Brain pericyte (primary cell): ENCODE data around the gene VDR.
"Not testable (repeated sequence)": the region's sequence is repeated elsewhere in the genome, so short reads cannot be mapped to it uniquely, and the experiment has no call there.

Source experiments
- DNase-seq: peaks from one replicate; pipeline ENCODE4 v3.0.0-alpha.2; 2012; ENCODE audit warnings: low read depth, low spot score

Gene VDR

DNA sequence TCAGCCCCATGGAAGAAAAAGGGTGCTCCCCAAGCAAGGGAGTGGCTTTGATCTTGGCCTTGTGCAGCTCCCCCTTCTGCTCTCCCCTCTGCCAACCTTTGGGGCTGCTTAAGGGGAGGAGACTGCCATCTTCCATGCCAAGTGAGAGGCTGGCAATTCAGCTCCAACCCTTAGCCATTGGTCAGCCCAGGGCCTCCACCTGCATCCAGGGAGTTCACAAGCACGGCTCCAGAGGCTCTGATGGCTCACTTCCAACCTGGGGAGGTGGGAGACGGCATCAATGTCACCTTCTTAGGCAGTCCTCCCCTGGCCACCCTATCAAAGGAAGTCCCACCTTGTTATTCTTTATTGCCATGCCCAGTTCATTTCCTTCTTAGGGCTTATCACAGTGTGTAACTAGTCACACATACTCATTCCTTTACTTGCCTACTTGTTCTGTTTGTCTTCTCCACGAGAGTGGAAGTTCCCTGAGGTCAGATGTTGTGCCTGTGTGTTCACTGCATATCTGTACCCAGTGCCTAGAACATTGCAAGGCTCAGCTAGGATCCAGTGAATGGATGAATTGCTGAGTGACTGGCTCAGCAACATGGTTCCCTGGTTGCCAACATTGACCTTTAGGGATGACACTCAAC, 90.1 kb downstream of the VDR start:
- no peak for DNase-seq

DNA sequence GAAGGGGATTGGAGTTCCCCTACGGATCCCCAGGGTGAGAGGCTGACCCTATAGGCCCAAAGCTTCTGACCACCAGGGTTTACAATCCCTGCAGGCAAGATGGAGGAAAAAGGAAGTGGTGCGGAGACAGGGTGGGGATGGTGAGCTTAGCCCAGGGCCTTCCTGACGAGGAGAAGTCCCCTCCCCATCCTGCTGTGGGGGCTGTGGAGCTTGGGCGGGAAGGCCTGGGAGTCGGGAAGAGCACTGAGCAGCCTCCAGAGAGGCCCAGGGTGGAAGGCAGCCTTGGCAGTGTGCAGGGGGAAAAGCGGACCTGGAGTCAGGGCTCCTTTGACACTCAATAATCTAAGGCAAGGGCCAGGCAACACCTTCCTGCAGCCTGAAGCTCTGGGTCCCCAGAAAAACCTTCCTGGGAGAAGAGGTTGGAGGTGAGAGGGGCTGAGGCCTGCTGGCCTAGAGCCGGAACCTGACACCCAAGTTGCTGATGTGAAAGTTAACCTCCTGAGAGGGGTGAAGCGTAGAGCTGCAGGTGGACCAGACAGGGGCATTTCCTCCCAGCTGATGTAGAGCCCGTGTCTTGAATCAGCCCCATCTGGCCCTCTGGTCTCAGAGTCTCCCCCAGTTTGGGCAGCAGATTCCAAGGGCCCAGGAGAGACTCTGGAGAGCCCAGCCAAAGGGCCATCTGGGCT, 91.1 kb downstream of the VDR start:
- DNase-seq, result no peak

DNA sequence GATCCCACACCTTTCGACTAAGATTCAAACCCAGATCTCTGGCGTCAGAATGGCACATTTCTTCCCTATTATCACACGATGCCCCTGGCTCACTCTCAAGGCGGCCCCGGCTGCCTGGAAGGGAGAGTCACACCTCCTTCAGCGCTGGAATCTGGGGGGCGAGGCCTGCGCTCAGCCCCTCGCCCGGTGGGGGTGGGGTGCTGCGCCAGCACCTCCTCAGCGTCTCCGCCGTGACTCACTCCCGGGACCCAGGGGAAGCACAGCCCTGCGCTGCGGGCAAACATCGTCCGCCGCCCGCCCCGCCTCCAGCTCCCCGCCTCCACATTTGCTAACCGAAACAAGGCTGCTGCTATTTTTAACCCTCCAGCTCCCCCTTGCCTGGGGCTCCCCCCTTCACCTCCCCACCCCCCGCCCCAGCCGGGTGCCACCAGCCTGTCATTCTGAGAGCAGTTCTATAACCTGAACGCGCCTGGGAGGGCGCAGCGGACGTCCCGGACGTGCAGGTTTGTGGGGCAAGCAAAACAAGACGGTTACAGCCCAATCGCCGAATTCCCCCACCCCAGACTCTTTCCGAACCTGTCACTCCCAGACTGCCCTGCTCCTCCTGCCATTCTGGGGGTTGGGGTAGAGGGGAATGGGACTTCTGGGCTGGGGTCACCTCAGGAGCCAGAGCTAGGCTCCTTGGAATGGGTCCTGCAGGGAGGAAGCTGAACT, 91.8 kb downstream of the VDR start:
- peak; percentile 46 for DNase-seq

DNA sequence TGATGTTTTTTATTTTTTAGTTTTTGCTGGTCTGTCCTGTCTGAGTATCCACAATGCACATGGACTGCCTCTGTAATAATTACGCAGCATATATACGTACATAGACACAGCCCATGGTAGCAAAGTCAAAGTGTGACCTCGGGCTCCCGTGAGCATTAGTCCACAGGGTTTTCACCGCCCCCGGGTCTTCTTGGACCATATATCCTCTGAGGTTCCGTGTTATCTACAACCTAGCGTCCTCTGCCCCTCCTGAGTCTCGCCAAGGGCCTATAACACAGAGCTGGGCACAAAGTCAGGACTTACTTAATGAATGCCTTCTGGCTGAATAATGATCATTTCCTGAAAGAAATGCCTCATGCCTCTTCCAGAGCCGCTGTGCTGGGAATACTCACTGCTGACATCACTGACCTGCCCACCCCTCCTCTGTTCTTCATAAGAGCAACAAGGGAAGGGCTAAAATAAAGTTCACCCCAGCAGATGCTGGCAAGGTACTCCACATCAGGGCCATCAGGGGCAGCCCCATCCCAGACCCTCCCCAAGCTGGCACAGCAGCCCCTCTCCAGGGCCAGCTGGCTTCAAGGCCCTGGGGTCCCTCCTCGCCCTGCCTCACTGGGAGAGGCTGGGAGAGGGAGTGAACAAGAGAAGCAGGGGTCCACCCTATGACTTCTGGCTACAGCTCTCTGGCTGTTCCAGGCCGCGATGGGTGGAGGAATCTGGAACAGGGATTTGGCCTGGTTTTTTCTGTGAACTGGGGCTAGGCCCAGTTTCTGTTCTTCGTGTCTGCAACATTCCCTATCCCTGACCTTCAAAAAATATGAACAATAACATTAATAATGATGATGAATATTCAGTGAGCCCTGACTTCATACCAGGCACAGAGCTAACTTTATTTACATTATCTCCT, 93.0 kb downstream of the VDR start:
- no peak for DNase-seq

DNA sequence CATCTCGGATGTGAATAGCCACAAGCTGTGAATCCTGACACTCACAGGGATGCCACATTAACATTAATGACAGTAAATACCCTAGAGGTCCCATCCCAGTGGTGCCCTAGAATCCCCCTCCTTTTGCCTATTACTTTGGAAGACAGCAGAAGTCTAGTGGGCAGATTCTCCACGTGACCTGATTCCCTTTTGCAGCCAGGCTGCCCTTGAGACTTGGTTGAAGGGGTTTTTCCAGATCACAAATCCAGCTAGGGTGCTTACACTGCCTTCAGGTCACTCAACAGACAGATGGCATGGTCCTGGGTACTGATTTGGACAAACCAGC, 93.8 kb downstream of the VDR start:
- no peak for DNase-seq

DNA sequence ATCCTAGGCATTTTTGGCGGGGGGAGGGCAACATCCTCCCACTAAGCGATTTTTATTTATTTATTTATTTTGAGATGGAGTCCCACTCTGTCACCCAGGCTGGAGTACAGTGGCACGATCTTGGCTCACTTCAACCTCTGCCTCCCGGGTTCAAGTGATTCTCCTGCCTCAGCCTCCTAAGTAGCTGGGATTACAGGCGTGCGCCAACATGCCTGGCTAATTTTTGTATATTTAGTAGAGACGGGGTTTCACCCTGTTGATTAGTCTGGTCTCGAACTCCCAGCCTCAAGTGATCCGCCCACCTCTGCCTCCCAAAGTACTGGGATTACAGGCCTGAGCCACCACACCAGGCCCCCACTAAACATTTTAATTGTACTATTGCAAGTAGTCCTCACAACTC, 95.3 kb downstream of the VDR start:
- DNase-seq, result not testable (repeated sequence)

DNA sequence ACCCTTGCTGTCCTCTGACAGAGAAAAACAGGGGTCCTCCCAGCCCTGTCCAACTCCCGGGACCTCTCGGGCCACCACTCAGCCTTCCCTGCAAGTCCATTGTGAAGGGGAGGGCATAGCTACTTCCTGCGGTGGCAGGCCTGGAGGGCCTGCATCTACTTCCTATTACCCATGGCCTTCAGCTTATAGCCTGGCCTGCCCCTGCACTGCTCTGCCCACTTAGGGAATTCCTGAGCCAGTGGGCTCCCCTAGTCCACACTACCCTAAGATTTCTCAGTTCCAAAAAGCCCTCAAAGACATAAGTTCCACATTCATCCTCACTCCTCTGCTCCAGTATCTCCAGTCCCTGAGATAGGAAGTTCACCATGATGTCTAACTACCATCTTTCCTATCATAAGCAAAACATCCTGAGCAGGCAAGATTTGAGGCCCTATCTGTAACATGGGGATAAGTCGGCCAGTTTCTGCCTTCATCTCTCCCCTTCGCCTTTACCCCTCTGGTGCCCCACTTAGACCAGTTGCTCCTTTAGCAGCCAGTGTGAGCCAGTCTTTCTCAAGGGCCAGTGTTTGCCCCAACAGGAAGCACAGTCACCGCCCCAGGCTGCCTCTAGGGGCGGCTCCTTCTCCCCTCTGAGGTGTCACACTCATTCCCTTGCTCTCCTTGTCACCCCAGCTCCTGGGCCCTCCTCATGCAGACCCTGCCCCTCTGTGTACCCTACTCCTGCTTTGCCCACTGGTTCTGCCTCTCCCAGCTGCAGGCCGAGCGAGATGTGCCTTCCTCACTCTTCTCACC, 96.0 kb downstream of the VDR start:
- DNase-seq, result no peak

DNA sequence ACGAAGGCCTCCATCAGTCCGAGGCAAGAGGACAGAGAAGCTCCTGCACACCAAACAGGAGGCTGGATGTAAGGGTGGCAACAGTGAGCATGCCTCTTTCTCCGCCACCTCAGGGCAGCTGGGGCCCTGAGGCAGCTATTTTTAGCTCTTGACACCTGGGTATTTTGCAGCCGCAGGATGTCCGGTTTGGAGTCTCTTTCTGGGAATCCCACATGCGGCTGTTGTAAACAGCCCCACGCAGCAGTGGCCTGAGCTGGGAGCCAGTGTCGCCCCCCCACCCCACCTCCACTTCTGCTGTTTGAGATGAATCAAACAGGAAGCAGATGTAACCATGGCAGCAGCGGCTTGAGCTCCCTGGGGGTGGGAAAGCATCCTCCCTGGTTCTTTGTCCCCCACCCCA, 96.7 kb downstream of the VDR start:
- no peak for DNase-seq

DNA sequence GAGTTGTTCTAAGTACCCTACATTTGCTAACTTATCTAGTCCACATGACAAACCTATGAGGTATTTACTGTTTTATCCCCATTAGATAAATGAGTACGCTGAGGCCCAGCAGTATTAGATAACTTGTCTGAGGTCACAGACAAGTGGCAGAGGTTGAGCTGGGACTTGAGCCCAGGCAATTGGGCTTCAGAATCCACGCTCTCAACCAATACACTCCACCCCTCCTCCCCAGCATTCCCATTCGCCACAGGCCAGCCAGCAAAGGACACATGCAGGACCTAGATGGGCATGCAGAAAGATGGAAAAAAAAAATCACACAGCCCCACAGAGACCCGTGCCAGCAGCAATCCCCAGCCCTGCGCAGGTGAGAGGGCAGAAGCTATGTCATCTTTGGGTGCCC, 97.5 kb downstream of the VDR start:
- DNase-seq, result no peak

DNA sequence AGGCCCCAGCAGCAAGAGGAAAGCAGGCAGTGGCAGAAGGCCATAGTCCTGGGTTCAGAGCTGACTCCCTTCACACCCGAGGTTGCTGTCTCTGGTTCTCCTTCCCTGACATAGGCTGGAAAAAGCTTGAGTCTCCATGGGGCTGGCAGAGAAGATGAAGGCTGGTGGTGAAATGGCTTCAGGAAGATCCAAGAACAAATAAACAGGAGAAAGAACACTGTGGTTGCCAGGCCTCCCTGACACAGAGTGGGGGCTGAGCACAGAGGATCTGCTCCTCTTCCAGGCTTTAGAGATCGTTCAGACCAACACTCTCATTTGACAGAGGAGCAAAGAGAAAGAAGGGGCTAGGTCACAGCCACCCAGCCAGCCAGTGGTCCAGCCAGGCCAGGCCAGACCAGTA, 99.4 kb downstream of the VDR start:
- no peak for DNase-seq

DNA sequence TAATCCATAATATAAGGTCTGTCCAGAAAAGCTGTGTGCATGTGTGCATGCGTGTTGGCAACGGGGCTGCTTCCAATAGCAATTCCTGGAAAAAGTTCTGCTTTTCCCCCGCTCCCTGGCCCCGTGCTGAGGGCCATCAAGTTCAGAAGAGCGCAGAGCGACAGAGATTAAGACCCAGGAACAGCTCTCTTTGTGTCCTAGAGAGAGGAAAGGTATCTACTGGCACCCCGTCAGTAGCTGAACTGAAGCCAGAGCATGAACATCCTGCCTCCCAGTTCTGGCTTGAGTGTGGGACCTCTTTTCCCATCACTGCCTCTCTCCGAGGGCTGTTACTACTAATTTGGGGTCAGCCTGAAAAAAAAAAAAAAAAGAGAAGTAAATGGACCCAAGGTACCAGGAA, 100.6 kb downstream of the VDR start:
- no peak for DNase-seq

DNA sequence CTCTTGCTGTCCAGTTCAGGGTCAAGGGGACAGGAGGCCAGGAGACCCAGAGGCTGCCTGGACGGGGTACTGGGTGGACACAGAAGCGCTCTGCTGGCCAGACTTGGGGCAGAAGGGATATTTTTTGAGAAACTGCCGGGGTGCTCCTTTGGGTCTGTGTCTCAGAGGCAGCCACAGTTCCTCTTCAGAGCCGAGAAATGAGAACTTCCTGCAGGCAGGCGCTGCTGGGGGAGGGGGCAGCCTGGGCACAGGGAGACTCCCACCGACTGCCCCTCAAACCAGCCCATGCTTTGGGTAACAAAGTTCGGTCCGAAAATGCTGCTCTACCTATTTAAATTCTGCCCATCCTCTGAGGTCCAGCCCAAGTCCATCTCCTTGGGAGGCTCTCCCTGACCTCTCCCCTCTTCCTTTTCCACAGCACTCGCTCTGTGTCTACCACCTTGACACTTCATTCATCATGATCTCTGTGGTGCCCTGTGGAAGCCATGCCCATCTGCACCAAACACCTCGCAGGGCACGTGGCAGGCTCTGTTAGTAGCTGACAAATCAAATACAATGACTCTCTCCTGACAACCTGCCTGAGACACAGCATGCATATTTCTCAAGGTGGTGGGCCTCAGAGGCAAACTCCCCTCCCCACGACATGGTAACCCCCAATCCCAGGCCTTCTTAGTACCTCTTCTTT, 101.5 kb downstream of the VDR start:
- DNase-seq, result no peak

DNA sequence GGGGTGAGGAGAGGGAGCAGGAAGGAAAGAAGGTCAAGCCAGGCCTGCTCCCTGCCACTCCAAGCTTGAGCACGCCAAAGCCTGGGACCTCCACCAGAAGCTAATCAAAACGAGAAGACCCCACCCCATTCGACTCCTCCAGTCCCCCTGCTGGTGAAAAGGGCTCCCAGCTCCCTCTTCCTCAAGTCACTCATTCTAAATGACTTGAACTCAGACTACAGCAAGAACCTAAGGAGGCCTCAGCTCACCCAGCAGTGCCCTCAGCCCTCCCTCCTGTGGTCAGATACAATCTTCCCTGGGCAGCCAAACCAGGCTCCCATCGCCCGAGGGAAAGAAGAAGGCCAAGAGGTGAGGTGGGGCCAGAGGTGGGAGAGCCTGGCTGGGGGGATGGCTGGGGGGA, 102.5 kb downstream of the VDR start:
- DNase-seq, result no peak

DNA sequence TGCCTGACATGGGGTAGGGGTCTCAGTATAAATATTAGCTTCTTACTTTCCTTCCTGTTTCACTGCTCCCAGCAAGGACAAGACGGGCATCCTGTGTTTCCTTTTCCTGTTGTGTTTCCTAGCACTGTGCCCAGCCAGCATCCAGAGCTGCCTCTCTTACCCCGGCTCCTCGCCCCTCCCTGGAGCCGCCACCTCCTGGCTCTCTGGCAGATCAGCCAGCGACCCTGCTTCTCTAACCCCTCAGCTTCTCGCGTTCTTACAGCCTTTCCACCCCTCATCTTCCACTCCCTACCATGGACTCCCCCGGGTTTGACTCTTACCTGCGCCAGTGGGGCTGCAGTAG, 102.9 kb downstream of the VDR start:
- DNase-seq, result no peak

DNA sequence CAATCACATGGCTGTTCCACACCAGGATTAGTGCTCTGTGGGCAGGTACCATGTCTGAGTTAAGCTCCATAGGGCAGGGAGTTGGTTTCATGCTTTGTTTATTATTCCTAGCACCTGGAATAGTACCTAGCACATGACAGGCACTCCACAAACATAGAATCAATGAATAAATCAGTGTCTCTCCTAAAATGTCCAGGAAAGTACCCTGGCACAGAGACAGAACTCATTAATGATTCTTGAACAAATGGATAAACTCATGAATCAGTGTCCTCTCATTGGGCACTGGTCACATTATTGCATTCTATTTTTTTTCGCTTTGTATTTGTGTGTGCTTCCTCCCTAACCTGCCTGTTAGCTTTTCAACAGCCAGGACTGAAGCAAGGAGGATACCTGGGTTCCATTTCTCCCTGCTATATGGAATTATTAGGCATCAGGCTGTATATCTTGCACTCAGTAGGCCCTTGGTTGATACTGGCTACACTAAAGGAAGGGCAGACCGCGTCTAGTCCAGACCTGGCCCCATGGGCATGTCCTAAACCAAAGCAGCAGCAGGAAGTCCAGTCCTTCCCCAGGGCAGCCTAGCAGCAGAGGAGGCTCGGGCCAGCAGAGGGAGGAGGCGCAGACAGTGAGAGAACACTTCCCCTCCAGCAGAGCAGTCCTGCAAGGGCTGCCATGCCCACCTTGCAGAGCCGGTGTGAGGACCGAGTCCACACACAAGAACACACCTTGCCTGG, 103.5 kb downstream of the VDR start:
- no peak for DNase-seq

DNA sequence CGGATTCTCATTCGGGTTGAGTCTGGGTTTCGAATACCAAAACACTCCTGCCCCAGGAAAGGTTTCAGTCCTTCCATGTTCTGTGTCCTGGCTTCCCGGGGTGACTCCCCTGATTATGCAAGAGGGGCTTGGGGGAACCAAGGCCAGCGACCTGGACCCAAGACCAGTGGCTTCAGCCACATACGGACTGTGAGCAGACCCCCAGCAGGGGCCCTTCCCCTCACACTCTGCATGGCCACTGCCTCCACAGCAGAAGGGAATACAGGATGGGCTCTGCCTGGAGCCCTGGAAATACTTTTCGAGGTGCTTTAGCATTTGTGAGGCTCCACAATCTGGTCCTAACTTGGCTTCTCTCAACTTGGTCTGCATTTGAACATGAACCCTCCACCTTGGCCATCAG, 104.2 kb downstream of the VDR start:
- no peak for DNase-seq

DNA sequence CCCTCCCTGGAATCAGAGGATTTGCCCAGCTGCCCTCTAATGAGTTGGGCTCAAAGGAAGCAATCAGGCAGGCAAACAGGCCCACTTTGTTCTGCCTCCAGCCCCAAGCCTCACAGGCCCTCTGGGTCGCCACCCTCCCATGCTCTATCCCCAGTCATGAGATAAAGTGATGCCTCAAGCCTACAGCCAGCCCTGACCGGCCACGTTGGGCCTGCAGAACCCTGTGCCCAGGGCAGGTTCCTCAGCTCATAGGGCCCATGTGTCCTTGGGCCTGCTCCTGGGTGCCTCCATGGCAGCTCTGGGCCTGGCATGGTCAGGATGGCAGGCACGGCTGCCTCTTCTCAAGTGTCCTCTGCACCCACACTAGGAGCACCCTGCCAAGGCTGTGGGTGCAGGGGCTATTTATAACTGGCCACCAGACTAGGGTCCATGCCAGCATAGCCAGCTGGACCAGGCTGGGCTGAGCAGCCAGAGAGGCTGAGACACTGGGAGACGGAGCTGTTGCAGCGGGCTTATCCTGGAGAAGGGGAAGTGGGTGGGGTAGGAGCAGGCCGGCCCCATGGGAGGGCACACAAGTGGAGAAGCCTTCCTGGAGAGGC, 105.3 kb downstream of the VDR start:
- no peak for DNase-seq

DNA sequence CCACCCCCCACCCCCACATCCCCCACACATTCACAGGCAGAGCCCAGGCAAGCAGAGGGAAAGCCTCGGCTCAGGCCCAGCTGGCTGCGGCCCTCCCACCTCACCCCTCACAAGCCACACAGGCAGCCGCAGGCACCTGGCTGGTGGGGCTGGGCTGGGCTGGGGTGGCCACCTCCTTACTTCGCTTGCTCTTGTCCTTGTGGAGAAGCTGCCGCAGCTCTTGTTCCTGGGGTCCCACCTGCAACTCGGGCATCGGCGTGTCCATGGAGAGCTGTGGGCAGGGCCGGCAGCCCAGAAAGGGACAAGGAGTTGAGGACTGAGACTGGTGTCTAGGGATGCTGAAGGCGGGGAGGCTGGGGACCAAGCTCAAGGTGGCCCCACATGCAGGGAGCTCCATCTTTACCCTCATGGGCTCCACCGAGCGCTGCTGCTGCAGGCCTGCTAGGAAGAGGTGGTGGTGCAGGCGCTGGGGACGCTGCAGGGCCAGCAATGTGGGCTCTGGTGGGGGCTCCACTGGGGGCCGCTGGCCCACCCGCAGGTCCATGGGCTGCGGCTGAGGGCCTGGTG, 106.3 kb downstream of the VDR start:
- DNase-seq, result no peak

DNA sequence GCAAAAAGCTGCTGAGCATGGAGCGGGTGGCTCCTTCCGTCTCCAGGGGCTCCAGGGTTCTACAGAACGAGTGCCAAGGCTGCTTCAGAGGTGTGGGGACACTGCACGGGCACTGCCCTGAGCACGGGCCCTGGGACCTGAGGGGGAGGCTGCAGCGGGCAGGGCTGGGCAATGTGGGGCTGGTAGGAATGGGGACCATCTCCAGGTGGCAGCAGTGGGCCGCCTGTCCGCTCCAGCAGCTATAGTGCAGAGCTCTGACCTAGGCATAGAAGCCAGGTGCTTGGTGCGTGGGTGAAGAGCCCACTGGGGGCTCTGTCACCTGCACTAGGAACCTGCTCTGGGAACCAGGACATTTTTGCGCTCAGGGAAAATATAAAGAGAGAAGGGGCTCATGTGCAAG, 107.4 kb downstream of the VDR start:
- DNase-seq, result no peak
